ENCODE measurements around the gene TUFT1. TPM values are rescaled to one million over a fixed set of nuclear protein-coding genes. Genes with fewer than 3 reads are reported as not detected.

The TUFT1 gene
- total and polyA plus RNA-seq, 2 of the 8 experiments (the other 6 are each of a cell fraction or from before 2014, with no cell fraction given): 7.3 to 10.4 TPM

DNA sequence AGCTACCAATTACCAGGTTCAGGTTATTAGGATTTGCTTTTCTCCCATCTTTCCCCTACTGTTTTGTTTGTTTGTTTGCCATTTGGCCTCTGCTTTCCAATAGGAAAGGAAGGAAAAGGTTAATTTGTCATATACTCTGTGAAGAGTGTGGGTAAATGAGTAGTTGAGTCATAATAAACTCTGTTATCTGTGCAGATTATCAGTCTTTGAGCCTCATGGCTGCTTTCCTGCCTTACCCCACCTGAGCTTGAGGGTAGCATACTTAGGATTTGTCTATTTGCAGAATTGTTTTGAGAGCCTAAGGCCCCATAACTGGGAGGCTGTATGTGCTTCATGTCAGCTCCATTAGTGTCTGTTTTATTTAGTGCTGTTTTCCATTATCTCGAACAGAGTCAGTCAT, 38.8 kb downstream of the TUFT1 start:
- H3K14ac ChIP-seq (ENCODE audit: insufficient read length): no peak overlapping the region
- no peak overlapping the region for H3K4me2 ChIP-seq (ENCODE audit: insufficient read depth in 1 of 2, low read depth in 2 of 2, low read length in 2 of 2)
- no peak overlapping the region for H2BK5ac ChIP-seq (ENCODE audit: low read depth, low read length)
- H2BK20ac ChIP-seq (ENCODE audit: low read length): no peak overlapping the region
- H2BK15ac ChIP-seq (ENCODE audit: low read length): no peak overlapping the region
- no peak overlapping the region for H2BK12ac ChIP-seq (ENCODE audit: low read depth, low read length)
- H3K4me3 ChIP-seq (ENCODE audit: extremely low read depth in 1 of 4, insufficient read depth in 2 of 4, low read depth in 3 of 4, low read length in 4 of 4): no peak overlapping the region
- no peaks in the 10 kb centered on the region for H4K20me1 ChIP-seq (replicated peaks in 1 of 2; ENCODE audit: control insufficient read depth in 1 of 2, insufficient read depth in 2 of 2, low read length in 2 of 2)
- H3K9me3 ChIP-seq (ENCODE audit: insufficient read depth in 2 of 2, low read depth in 1 of 2, low read length in 1 of 2): no peaks in the 10 kb centered on the region
- no peak overlapping the region for H3K18ac ChIP-seq (ENCODE audit: extremely low read depth, low read length)
- no peak for DNase-seq (ENCODE audit: low read depth in 1 of 2, low spot score in 2 of 2)
- H4K8ac ChIP-seq (ENCODE audit: extremely low read depth, insufficient read depth, low read length): no peak overlapping the region
- POLR2A ChIA-PET (ENCODE audit: partially characterized antibody): interaction anchor here (1.0 kb wide), 1 partner anchor 15 kb away, joined by 3 read pairs; no protein-coding TSS in a partner anchor
- H3K4me1 ChIP-seq (replicated peaks in 1 of 4; ENCODE audit: control insufficient read depth in 3 of 4, insufficient read depth in 4 of 4, low read length in 3 of 4): peaks cover 0 to 5% (median under 1%) of the 10 kb centered on the region in 4 experiments; a peak in 2 of 7 replicates
- no peak overlapping the region for H3K4ac ChIP-seq (replicated peaks; ENCODE audit: insufficient read length, low read depth, low read length)
- H2AK5ac ChIP-seq (ENCODE audit: low read depth, low read length): no peak overlapping the region
- no peak overlapping the region for H3K23ac ChIP-seq (ENCODE audit: insufficient read length)
- H3K36me3 ChIP-seq (ENCODE audit: control insufficient read depth in 2 of 4, insufficient read depth in 4 of 4, low read length in 3 of 4): peaks cover 0 to 23% (median 12%) of the 10 kb centered on the region in 4 experiments
- 90% methylated on average over 1 of the region's 1 CpG; no CpG with 5 or more reads in 1 of the 2 experiments for WGBS, 2 experiments (ENCODE audit: extremely low coverage in 1 of 2, insufficient coverage in 1 of 2, insufficient read length in 1 of 2, insufficient replicate concordance in 2 of 2, low coverage in 1 of 2, low lambda C conversion rate in 2 of 2, missing lambda C conversion rate in 1 of 2)
- no peak overlapping the region for H3K9ac ChIP-seq (replicated peaks in 1 of 4; ENCODE audit: extremely low read depth in 1 of 4, low read depth in 3 of 4, low read length in 3 of 4)
- no peaks in the 10 kb centered on the region for H3K79me2 ChIP-seq (ENCODE audit: control insufficient read depth in 1 of 2, insufficient read depth in 2 of 2, low read length in 2 of 2)
- H4K5ac ChIP-seq (ENCODE audit: insufficient read length, low read depth, low read length): no peak overlapping the region
- no peaks in the 10 kb centered on the region for H3K23me2 ChIP-seq (ENCODE audit: low read depth, low read length)
- no peak for FAIRE-seq
- no peak overlapping the region for H2AFZ ChIP-seq (ENCODE audit: low read length)
- H3K27me3 ChIP-seq (replicated peaks in 1 of 4; ENCODE audit: control insufficient read depth in 3 of 4, extremely low read depth in 1 of 4, insufficient read depth in 3 of 4, low read length in 3 of 4): no peaks in the 10 kb centered on the region
- H4K91ac ChIP-seq (replicated peaks; ENCODE audit: insufficient read length, low read length): no peak overlapping the region
- H3K79me1 ChIP-seq (ENCODE audit: low read depth, low read length): no peaks in the 10 kb centered on the region
- H2BK120ac ChIP-seq (replicated peaks; ENCODE audit: low read depth, low read length): no peak overlapping the region
- no peak overlapping the region for H3K56ac ChIP-seq (replicated peaks; ENCODE audit: insufficient read length, low read depth, low read length)
- CTCF ChIA-PET (ENCODE audit: partially characterized antibody): interaction anchor here (2.7 kb wide), 1 partner anchor 15 kb away, joined by 12 read pairs; no protein-coding TSS in a partner anchor
- H3K27ac ChIP-seq (ENCODE audit: low read depth, low read length): no peak overlapping the region
- TF ChIP-seq SIRT6 (IDR thresholded peaks at IDR 0.05; ENCODE audit: low read length): no peak
- TF ChIP-seq NANOG (IDR thresholded peaks at IDR 0.05; ENCODE audit: insufficient read depth, low read depth, low read length, poor library complexity, severe bottlenecking): no peak
- TF ChIP-seq, protein P1, sequence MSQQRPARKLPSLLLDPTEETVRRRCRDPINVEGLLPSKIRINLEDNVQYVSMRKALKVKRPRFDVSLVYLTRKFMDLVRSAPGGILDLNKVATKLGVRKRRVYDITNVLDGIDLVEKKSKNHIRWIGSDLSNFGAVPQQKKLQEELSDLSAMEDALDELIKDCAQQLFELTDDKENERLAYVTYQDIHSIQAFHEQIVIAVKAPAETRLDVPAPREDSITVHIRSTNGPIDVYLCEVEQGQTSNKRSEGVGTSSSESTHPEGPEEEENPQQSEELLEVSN (IDR thresholded peaks at IDR 0.05): no peak
- no peak for TF ChIP-seq KDM4A (IDR thresholded peaks at IDR 0.05; ENCODE audit: low read depth, low read length, severe bottlenecking)
- no peak for TF ChIP-seq BCL11A (IDR thresholded peaks at IDR 0.05; ENCODE audit: low read depth in 2 of 2, low read length in 2 of 2)
- TF ChIP-seq ATF3 (IDR thresholded peaks at IDR 0.05; ENCODE audit: insufficient read depth, low read depth, low read length): no peak
- TF ChIP-seq SIX5 (IDR thresholded peaks at IDR 0.05; ENCODE audit: low read depth, low read length): no peak
- no peak for TF ChIP-seq MAFK (IDR thresholded peaks at IDR 0.05; ENCODE audit: low read depth, low read length)
- TF ChIP-seq EZH2 (IDR thresholded peaks at IDR 0.05; ENCODE audit: low read depth, low read length, severe bottlenecking): no peak
- no peak for TF ChIP-seq CEBPB (IDR thresholded peaks at IDR 0.05; ENCODE audit: low read depth, low read length)
- TF ChIP-seq SAP30 (IDR thresholded peaks at IDR 0.05; ENCODE audit: insufficient read depth, insufficient replicate concordance, low read length): no peak
- no peak for TF ChIP-seq POLR2AphosphoS5 (IDR thresholded peaks at IDR 0.05; ENCODE audit: low read depth, low read length)
- no peak for TF ChIP-seq CTBP2 (IDR thresholded peaks at IDR 0.05; ENCODE audit: borderline replicate concordance, insufficient read depth, insufficient read length, low read length)
